Liver (tissue), 9 donors: Measurements from ENCODE around the gene PCNX2. TPM values are rescaled to one million over a fixed set of nuclear protein-coding genes. Genes with fewer than 3 reads are reported as not detected.

Experiments used
- DNase-seq: peaks from one replicate; pipeline ENCODE4 v3.0.0-alpha.2; 2017; ENCODE audit warnings: low spot score
- H3K27ac ChIP-seq, 2 donors: one replicate each; pipeline ENCODE4 v1.7.0; 2013; ENCODE audit warnings: inconsistent platforms in 2 of 2, low read length in 2 of 2, control low read depth in 1 of 2, low read depth in 1 of 2, mild to moderate bottlenecking in 1 of 2
- H3K27me3 ChIP-seq, 4 donors: one replicate each; pipeline versions ENCODE4 v1.6.1 to v1.7.0; 2013; ENCODE audit warnings: low read length in 3 of 4, inconsistent platforms in 1 of 4, mild to moderate bottlenecking in 1 of 4, moderate library complexity in 1 of 4; ENCODE audit not compliant: control insufficient read depth in 4 of 4, insufficient read depth in 4 of 4
- H3K36me3 ChIP-seq, 4 donors: one replicate each; pipeline versions ENCODE4 v1.6.1 to v1.7.0; 2013; ENCODE audit warnings: low read length in 3 of 4, mild to moderate bottlenecking in 3 of 4, low read depth in 1 of 4, moderate library complexity in 1 of 4; ENCODE audit not compliant: control insufficient read depth in 4 of 4, insufficient read depth in 3 of 4
- H3K4me1 ChIP-seq, 4 donors: one replicate each; pipeline versions ENCODE4 v1.6.1 to v1.7.0; 2013; ENCODE audit warnings: low read length in 3 of 4, mild to moderate bottlenecking in 3 of 4, moderate library complexity in 1 of 4; ENCODE audit not compliant: control insufficient read depth in 4 of 4, insufficient read depth in 4 of 4
- H3K4me3 ChIP-seq, 3 donors: one replicate each; pipeline versions ENCODE4 v1.6.1 to v1.7.0; 2013; ENCODE audit warnings: low read length in 3 of 3, control low read depth in 1 of 3, low read depth in 1 of 3, mild to moderate bottlenecking in 1 of 3
- H3K9ac ChIP-seq, 2 donors: one replicate each; pipeline ENCODE4 v1.7.0; 2013; ENCODE audit warnings: low read length in 2 of 2, mild to moderate bottlenecking in 2 of 2, moderate library complexity in 2 of 2, control low read depth in 1 of 2, low read depth in 1 of 2
- H3K9me3 ChIP-seq, 4 donors: one replicate each; pipeline versions ENCODE4 v1.6.1 to v1.7.0; 2013; ENCODE audit warnings: low read length in 3 of 4; ENCODE audit not compliant: control insufficient read depth in 4 of 4
- EGR1 ChIP-seq, 2 donors: IDR thresholded peaks; 2 replicates each; pipeline ENCODE4 v1.6.1; 2016 to 2018; ENCODE audit warnings: antibody characterized with exemption in 2 of 2, low read depth in 2 of 2
- FOXA1 ChIP-seq: IDR thresholded peaks from 2 replicates; pipeline ENCODE4 v1.6.1; 2016; ENCODE audit warnings: antibody characterized with exemption
- GABPA ChIP-seq, 2 donors: IDR thresholded peaks in 1 of 2; conservative IDR thresholded peaks in 1 of 2; 2 replicates each; pipeline ENCODE4 v1.6.1; 2016; ENCODE audit warnings: antibody characterized with exemption in 2 of 2, mild to moderate bottlenecking in 1 of 2, moderate library complexity in 1 of 2
- JUND ChIP-seq, 2 donors: IDR thresholded peaks; 2 replicates each; pipeline ENCODE4 v1.6.1; 2016; ENCODE audit warnings: antibody characterized with exemption in 2 of 2
- RAD21 ChIP-seq, 2 donors: IDR thresholded peaks; 2 replicates each; pipeline ENCODE4 v1.6.1; 2016; ENCODE audit warnings: antibody characterized with exemption in 2 of 2, mild to moderate bottlenecking in 2 of 2
- RXRA ChIP-seq, 2 donors: IDR thresholded peaks; 2 replicates each; pipeline ENCODE4 v1.6.1; 2017 to 2018; ENCODE audit warnings: antibody characterized with exemption in 2 of 2, mild to moderate bottlenecking in 1 of 2
- SP1 ChIP-seq: IDR thresholded peaks from 2 replicates; pipeline ENCODE4 v1.6.1; 2018; ENCODE audit warnings: antibody characterized with exemption, mild to moderate bottlenecking
- WGBS: extraction: QIAGEN DNeasy Blood & Tissue Kit; methylation state at CpG from one replicate; pipeline ENCODE4 v1.1.7; 2013; 5-methylcytosine and 5-hydroxymethylcytosine counted together
- polyA plus RNA-seq, 2 donors: library from polyadenylated mRNA; stranded (reverse) in 1 of 2; unstranded in 1 of 2; fragments of 200-250 nt in 1 of 2; fragments of >200 nt in 1 of 2; fragmentation: Nextera tagmentation in 1 of 2; extraction: Ambion mirVana in 1 of 2; gene quantifications; one replicate each; pipeline versions ENCODE4 v1.2.1 to v1.2.3, GENCODE V29; 2013 to 2015
- total RNA-seq, 2 donors: library from RNA; depleted of rRNA; stranded (reverse); fragments of >200 nt; gene quantifications; one replicate each; pipeline ENCODE4 v1.2.3, GENCODE V29; 2014
- TF ChIP-seq, protein P1 (sequence below): IDR thresholded peaks from 2 replicates; pipeline ENCODE4 v1.6.1; 2016; ENCODE audit warnings: antibody characterized with exemption
- TF ChIP-seq, protein P2 (sequence below): fragments of 150-350 bp; IDR thresholded peaks from 2 replicates; pipeline ENCODE4 v1.5.1; 2017; ENCODE audit warnings: improper control_type of control experiment, low read depth, low read length; ENCODE audit not compliant: missing input control
- TF ChIP-seq, protein P3 (sequence below): IDR thresholded peaks from 2 replicates; pipeline ENCODE4 v1.6.1; 2016; ENCODE audit warnings: antibody characterized with exemption, mild to moderate bottlenecking
- donor health status: healthy.
- donor health status: healthy.
- donor health status: healthy.
- donor health status: healthy.
- donor health status: healthy.

Gene PCNX2
- total and polyA plus RNA-seq, 4 donors = 0.20 to 3.1 (median 0.92) TPM

DNA sequence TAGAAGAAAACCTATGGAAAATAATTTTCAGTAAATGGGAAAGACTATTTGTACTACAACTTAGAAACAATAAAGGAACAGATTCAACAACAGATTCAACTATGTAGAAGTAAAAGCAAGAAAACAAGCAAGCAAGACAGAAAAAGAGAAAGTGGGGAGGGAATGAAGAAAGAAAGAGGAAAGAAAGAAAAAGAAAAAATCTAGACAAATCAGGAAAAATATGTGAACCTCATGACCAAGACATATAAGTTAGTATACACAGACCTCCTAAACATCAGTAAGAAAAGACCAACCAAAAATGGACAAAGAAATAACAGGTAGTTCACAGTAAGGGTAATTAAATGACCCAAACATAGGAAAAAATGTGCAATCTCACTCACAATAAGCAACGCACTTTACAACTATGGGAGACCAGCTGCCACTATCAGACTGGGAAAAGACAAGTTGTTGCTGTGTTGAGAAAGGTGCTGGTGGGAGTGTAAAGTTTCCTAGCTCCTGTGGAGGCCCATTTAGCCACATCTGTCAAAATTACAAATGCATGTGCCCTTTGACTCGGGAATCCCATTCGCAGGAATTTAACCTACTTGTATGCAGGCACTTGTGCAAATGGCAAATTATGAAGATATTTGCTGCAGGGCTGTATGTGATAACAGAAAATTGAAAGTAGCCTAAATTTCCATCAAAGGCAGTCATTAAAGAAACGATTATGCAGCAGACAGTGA, 18.1 kb upstream of the PCNX2 start:
- 83% methylated on average over 4 of the region's 4 CpGs for WGBS
- no peak overlapping the region for H3K9ac ChIP-seq
- H3K36me3 ChIP-seq = no peaks in the 10 kb centered on the region
- H3K27me3 ChIP-seq = no peaks in the 10 kb centered on the region
- no peaks in the 10 kb centered on the region for H3K4me1 ChIP-seq
- H3K4me3 ChIP-seq = no peak overlapping the region
- TF ChIP-seq SP1 = no peak
- TF ChIP-seq, protein P1, sequence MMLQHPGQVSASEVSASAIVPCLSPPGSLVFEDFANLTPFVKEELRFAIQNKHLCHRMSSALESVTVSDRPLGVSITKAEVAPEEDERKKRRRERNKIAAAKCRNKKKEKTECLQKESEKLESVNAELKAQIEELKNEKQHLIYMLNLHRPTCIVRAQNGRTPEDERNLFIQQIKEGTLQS = no peak
- no peak for TF ChIP-seq FOXA1
- no peak for TF ChIP-seq RXRA (IDR thresholded peaks at IDR 0.05)
- TF ChIP-seq, protein P2, sequence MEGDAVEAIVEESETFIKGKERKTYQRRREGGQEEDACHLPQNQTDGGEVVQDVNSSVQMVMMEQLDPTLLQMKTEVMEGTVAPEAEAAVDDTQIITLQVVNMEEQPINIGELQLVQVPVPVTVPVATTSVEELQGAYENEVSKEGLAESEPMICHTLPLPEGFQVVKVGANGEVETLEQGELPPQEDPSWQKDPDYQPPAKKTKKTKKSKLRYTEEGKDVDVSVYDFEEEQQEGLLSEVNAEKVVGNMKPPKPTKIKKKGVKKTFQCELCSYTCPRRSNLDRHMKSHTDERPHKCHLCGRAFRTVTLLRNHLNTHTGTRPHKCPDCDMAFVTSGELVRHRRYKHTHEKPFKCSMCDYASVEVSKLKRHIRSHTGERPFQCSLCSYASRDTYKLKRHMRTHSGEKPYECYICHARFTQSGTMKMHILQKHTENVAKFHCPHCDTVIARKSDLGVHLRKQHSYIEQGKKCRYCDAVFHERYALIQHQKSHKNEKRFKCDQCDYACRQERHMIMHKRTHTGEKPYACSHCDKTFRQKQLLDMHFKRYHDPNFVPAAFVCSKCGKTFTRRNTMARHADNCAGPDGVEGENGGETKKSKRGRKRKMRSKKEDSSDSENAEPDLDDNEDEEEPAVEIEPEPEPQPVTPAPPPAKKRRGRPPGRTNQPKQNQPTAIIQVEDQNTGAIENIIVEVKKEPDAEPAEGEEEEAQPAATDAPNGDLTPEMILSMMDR = no peak
- TF ChIP-seq, protein P3, sequence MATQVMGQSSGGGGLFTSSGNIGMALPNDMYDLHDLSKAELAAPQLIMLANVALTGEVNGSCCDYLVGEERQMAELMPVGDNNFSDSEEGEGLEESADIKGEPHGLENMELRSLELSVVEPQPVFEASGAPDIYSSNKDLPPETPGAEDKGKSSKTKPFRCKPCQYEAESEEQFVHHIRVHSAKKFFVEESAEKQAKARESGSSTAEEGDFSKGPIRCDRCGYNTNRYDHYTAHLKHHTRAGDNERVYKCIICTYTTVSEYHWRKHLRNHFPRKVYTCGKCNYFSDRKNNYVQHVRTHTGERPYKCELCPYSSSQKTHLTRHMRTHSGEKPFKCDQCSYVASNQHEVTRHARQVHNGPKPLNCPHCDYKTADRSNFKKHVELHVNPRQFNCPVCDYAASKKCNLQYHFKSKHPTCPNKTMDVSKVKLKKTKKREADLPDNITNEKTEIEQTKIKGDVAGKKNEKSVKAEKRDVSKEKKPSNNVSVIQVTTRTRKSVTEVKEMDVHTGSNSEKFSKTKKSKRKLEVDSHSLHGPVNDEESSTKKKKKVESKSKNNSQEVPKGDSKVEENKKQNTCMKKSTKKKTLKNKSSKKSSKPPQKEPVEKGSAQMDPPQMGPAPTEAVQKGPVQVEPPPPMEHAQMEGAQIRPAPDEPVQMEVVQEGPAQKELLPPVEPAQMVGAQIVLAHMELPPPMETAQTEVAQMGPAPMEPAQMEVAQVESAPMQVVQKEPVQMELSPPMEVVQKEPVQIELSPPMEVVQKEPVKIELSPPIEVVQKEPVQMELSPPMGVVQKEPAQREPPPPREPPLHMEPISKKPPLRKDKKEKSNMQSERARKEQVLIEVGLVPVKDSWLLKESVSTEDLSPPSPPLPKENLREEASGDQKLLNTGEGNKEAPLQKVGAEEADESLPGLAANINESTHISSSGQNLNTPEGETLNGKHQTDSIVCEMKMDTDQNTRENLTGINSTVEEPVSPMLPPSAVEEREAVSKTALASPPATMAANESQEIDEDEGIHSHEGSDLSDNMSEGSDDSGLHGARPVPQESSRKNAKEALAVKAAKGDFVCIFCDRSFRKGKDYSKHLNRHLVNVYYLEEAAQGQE = no peak
- TF ChIP-seq JUND (IDR thresholded peaks at IDR 0.05) = no peak
- TF ChIP-seq GABPA (IDR thresholded peaks at IDR 0.05 in 1 of 2, conservative IDR thresholded peaks at IDR 0.05 in 1 of 2) = no peak
- no peaks in the 10 kb centered on the region for H3K9me3 ChIP-seq
- no peak overlapping the region for H3K27ac ChIP-seq
- no peak for DNase-seq

DNA sequence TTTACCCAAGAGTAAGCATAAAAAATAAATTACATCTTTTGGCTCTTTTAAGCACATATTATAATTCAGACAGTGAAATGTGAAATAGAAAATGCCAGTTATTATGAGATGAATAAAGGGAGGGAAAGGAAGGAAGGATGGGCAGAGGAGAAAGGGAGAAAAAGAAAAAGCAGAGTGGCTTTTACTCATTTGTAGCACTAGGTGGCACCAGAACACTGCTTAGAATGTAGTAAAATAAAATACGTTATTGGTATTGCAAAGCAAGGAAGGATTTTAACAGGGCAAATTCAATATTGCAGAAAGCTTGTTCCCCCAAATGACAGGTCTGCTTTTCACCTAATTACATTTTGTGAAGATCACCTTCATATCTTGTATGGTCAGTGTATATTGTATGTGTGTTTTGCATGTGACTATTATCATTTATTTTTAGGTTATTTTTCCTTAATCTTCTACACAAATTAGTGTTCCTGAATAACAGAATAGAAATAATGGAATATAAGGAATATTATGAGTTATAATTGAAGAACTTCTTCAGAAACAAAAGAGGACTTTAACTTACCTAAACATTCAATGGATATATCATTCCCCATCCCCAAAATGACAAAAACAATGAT, 9.1 kb upstream of the PCNX2 start:
- Histone ChIP-seq H3K9me3 (no peaks in the 10 kb centered on the region), H3K9ac (no peak overlapping the region), H3K27ac (no peak overlapping the region), H3K4me1 (no peaks in the 10 kb centered on the region), H3K27me3 (no peaks in the 10 kb centered on the region), H3K36me3 (no peaks in the 10 kb centered on the region), H3K4me3 (no peak overlapping the region)
- 0% methylated on average over 1 of the region's 1 CpG for WGBS
- no peak for DNase-seq
- peak; percentile 95 for TF ChIP-seq RAD21 (IDR thresholded peaks at IDR 0.05)
- TF ChIP-seq EGR1 (IDR thresholded peaks at IDR 0.05; ENCODE audit: low read depth in 2 of 2) = no peak
- TF ChIP-seq, protein P2 = peak; percentile 84
